Heart right ventricle (tissue), 16 donors: ENCODE measurements around the gene TIGD2. TPM values are rescaled to one million over a fixed set of nuclear protein-coding genes. Genes with fewer than 3 reads are reported as not detected.

Experiments used
- ATAC-seq, 8 donors: fragments of 200-7000 bp; cut with Tn5 transposase; one replicate each; pipeline ENCODE4 v1.9.1; 2020; ENCODE audit warnings: mild to moderate bottlenecking in 8 of 8, moderate library complexity in 8 of 8, moderate number of reproducible peaks in 1 of 8
- DNase-seq, 2 donors: peaks; one replicate each; pipeline ENCODE4 v3.0.0-alpha.2; 2020
- H3K27ac ChIP-seq, 10 donors: fragments of 200-600 bp; sonication (generic) in 2 of 10; one replicate each; pipeline versions ENCODE4 v1.5.0 to v1.8.0; 2020 to 2022; ENCODE audit warnings: mild to moderate bottlenecking in 3 of 10
- H3K27me3 ChIP-seq, 7 donors: fragments of 200-600 bp; one replicate each; pipeline ENCODE4 v1.8.0; 2021 to 2022; ENCODE audit warnings: mild to moderate bottlenecking in 2 of 7
- H3K36me3 ChIP-seq, 9 donors: fragments of 200-600 bp; sonication (generic) in 1 of 9; one replicate each; pipeline versions ENCODE4 v1.5.0 to v1.8.0; 2020 to 2022; ENCODE audit warnings: mild to moderate bottlenecking in 2 of 9
- H3K4me1 ChIP-seq, 9 donors: fragments of 200-600 bp; sonication (generic) in 1 of 9; one replicate each; pipeline versions ENCODE4 v1.5.0 to v1.8.0; 2020 to 2022; ENCODE audit warnings: mild to moderate bottlenecking in 4 of 9
- H3K4me3 ChIP-seq, 10 donors: fragments of 200-600 bp; sonication (generic) in 2 of 10; one replicate each; pipeline versions ENCODE4 v1.5.0 to v1.8.0; 2020 to 2022; ENCODE audit warnings: mild to moderate bottlenecking in 7 of 10, moderate library complexity in 2 of 10
- H3K9me3 ChIP-seq, 11 donors: fragments of 200-600 bp in 10 of 11; sonication (generic) in 2 of 11; one replicate each; pipeline versions ENCODE4 v1.5.0 to v1.8.0; 2013 to 2022; ENCODE audit warnings: mild to moderate bottlenecking in 2 of 11, control low read depth in 1 of 11, moderate library complexity in 1 of 11
- WGBS, 2 donors: extraction: QIAGEN DNeasy Blood & Tissue Kit; methylation state at CpG; one replicate each; pipeline ENCODE4 v1.1.7; 2013; ENCODE audit warnings: inconsistent platforms in 1 of 2; 5-methylcytosine and 5-hydroxymethylcytosine counted together
- intact Hi-C, 10 donors: fragments of 100-400 bp; cut with DNase I; formaldehyde crosslinking; loops; one replicate each; pipeline versions ENCODE4 v1.11.1 to v1.14.2; 2022
- polyA plus RNA-seq, 2 donors: library from polyadenylated mRNA; stranded (reverse); fragments of 200-250 nt; gene quantifications; one replicate each; pipeline ENCODE4 v1.2.3, GENCODE V29; 2013
- total RNA-seq, 10 donors: library from RNA; stranded (reverse); fragmentation: NEBNext Ultra II Directional in 3 of 10; extraction: Animal tissue kit (Norgen Biotek cat#: 25700) in 3 of 10; gene quantifications; one replicate each; pipeline versions ENCODE4 v1.2.1 to v1.2.4, GENCODE V29; 2021 to 2023
- TF ChIP-seq, protein P1 (sequence below), 9 donors: fragments of 200-600 bp; sonication (generic) in 2 of 9; IDR thresholded peaks; one replicate each; pipeline versions ENCODE4 v1.5.0 to v1.8.0; 2021 to 2022; ENCODE audit warnings: antibody characterized with exemption in 9 of 9, mild to moderate bottlenecking in 5 of 9, moderate library complexity in 1 of 9
- donor health status: Arrhythmogenic right ventricular cardiomyopathy.
- donor health status: ischemic (EF 13 %, LVEDD 7.1; RV severe dilation, severe dysfunction).
- donor health status: healthy with polysubstance abuse.
- donor health status: DM: no; HTN: yes; CAD: no.
- donor health status: DM: no; HTN: no; CAD: no.
- donor health status: ischemic (EF 25% LVEDD 6.9; RV normal size, moderate dysfunction).
- donor health status: ischemic (EF 25% LVEDD 5.7; RV mildly dilated, moderate dysfunction).
- donor health status: healthy.
- donor health status: DM: yes; HTN: yes; CAD: no.
- donor health status: Ischemic cardiomyopathy.
- donor health status: ischemic (EF 35%, LVEDD 5.7; RV mildly dilated, moderate dysfunction).
- donor health status: nonischemic (EF 11% LVEDD 7.7; RV severe dilation, severe dysfunction).
- donor health status: DM: yes; HTN: yes; CAD: no.
- donor health status: PGD.
- donor health status: ischemic (EF 29% LVEDD 5.4; RV normal size, mild dysfunction).
- donor health status: nonischemic (EF 23%, LVEDD 6.1; RV moderate dilation, normal function).

The TIGD2 gene
- total and polyA plus RNA-seq, 12 donors, result 1.2 to 2.8 (median 1.9) TPM

DNA sequence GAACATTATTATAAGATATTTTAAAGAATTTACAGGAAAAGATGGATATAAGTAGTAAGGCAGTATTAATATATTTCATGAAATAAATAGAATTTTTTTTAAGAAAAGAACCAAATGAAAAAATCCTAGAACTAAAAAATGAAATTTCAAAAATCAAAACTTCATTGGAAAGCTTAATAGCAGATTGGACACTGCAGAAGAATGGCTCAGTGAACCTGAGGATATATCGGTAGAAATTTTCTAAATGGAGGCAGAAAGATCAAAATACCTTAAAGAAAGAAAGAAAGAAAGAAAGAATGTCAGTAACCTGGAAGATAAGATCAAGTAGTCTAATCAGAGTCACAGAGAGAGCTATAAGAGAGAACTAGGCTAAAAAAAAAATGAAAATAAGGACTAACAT, 33.0 kb upstream of the TIGD2 start:
- TF ChIP-seq, protein P1, sequence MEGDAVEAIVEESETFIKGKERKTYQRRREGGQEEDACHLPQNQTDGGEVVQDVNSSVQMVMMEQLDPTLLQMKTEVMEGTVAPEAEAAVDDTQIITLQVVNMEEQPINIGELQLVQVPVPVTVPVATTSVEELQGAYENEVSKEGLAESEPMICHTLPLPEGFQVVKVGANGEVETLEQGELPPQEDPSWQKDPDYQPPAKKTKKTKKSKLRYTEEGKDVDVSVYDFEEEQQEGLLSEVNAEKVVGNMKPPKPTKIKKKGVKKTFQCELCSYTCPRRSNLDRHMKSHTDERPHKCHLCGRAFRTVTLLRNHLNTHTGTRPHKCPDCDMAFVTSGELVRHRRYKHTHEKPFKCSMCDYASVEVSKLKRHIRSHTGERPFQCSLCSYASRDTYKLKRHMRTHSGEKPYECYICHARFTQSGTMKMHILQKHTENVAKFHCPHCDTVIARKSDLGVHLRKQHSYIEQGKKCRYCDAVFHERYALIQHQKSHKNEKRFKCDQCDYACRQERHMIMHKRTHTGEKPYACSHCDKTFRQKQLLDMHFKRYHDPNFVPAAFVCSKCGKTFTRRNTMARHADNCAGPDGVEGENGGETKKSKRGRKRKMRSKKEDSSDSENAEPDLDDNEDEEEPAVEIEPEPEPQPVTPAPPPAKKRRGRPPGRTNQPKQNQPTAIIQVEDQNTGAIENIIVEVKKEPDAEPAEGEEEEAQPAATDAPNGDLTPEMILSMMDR (IDR thresholded peaks at IDR 0.05), result no peak
- H3K9me3 ChIP-seq, result peaks cover 0 to 48% (median 11%) of the 10 kb centered on the region in 11 donors
- no peaks in the 10 kb centered on the region for H3K36me3 ChIP-seq
- DNase-seq, result no peak
- H3K4me1 ChIP-seq, result no peaks in the 10 kb centered on the region
- no peak overlapping the region for H3K4me3 ChIP-seq
- intact Hi-C loops, result no loop called here
- no peak overlapping the region for H3K27ac ChIP-seq
- WGBS, 2 donors, result 84 to 96% methylated on average over 1 of the region's 1 CpG
- no peaks in the 10 kb centered on the region for H3K27me3 ChIP-seq
- ATAC-seq, result no peak

DNA sequence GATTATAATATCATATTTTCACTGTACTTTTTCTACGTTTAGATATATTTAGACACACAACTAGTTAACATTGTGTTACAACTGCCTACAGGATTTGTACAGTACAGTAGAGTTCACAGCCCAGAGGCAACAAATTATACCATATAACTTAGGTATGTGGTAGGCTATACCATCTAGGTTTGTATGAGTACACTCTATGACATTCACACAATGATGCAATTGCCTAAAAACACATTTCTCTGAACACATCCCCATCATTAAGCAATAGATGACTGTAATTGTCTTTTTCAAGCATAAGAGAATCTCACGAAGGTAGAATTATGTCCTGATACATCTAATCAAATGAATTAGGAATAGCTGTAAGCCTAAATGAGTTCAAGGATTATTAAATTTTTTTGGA, 12.3 kb upstream of the TIGD2 start:
- Histone ChIP-seq H3K27me3 (no peaks in the 10 kb centered on the region), H3K4me3 (no peak overlapping the region), H3K27ac (no peak overlapping the region), H3K36me3 (no peaks in the 10 kb centered on the region), H3K9me3 (no peaks in the 10 kb centered on the region), H3K4me1 (no peaks in the 10 kb centered on the region)
- 74 to 83% methylated on average over 2 of the region's 2 CpGs for WGBS, 2 donors
- DNase-seq (no peak), ATAC-seq (no peak)
- intact Hi-C loops, result no loop called here
- TF ChIP-seq, protein P1 (IDR thresholded peaks at IDR 0.05), result no peak

DNA sequence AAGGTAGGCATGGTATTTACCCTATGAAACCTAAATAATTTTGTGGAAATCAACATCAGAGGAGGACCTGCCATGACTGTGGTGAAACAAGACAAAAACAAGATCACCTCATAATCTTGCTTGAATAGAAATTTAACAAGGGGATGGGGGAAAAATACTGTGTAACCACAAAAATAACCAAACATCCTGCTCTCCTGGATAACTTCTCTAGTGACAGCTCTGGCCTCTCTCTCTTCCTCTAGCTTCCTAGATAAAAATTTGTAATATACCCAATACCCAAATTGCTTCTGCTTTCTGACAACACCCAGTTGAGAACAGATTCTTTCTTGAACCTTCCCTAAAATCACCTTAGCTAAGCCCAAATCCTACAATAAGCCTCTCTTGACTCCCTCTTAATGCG, 11.9 kb upstream of the TIGD2 start:
- no peak for DNase-seq
- Histone ChIP-seq H3K4me1 (no peaks in the 10 kb centered on the region), H3K36me3 (no peaks in the 10 kb centered on the region), H3K27ac (no peak overlapping the region), H3K27me3 (no peaks in the 10 kb centered on the region), H3K9me3 (no peaks in the 10 kb centered on the region), H3K4me3 (no peak overlapping the region)
- intact Hi-C loops, result no loop called here
- TF ChIP-seq, protein P1 (IDR thresholded peaks at IDR 0.05), result no peak
- no peak for ATAC-seq
- WGBS, 2 donors, result 95 to 100% methylated on average over 1 of the region's 1 CpG

DNA sequence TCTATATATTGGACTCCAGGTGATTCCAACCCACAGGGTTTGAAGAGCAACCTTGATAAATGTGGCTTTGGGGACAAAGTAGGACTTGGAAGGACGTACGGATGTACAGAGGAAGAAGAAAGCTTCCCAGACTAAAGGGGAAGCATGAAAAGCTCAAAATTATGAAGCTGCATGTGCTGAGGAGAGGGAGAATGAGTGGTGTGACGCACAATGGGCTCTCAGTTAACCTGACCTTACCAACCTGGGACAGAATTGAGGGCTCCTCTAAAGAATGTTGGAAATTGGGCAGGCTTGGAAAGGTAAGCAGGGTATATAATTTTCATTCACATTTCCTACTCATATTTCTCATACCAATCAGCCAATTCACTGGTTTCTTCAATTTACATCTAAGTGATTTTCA, 10.5 kb upstream of the TIGD2 start:
- no peak for DNase-seq
- TF ChIP-seq, protein P1 (IDR thresholded peaks at IDR 0.05), result no peak
- intact Hi-C loops, result no loop called here
- H3K4me1 ChIP-seq, result no peaks in the 10 kb centered on the region
- no peaks in the 10 kb centered on the region for H3K36me3 ChIP-seq
- H3K9me3 ChIP-seq, result no peaks in the 10 kb centered on the region
- H3K27me3 ChIP-seq, result no peaks in the 10 kb centered on the region
- ATAC-seq, result no peak
- no peak overlapping the region for H3K27ac ChIP-seq
- no peak overlapping the region for H3K4me3 ChIP-seq
- WGBS, 2 donors, result 81 to 84% methylated on average over 3 of the region's 3 CpGs
